ENCODE data around the gene NLK. TPM values are rescaled to one million over a fixed set of nuclear protein-coding genes. Genes with fewer than 3 reads are reported as not detected.

The NLK gene
- total RNA-seq, 1 experiment from 2014 or later: 14.6 TPM

- Mint-ChIP-seq H3K27ac (ENCODE audit: low read depth, unreplicated experiment) (no peak overlapping the region), H3K27me3 (ENCODE audit: insufficient read depth, unreplicated experiment) (no peaks in the 10 kb centered on the region), H3K36me3 (ENCODE audit: insufficient read depth, unreplicated experiment) (peaks cover 16% of the 10 kb centered on the region), H3K4me3 (ENCODE audit: unreplicated experiment) (no peak overlapping the region), H3K4me1 (ENCODE audit: insufficient read depth, unreplicated experiment) (no peaks in the 10 kb centered on the region), H3K9me3 (ENCODE audit: unreplicated experiment) (no peaks in the 10 kb centered on the region)
- POLR2A ChIA-PET: no interaction called here
- CTCF ChIA-PET: interaction anchor here (0.6 to 1.2 kb wide), 2 partner anchors 9 to 416 kb away, joined by 3 to 4 read pairs; no protein-coding TSS in a partner anchor
- TF ChIP-seq, protein P1, sequence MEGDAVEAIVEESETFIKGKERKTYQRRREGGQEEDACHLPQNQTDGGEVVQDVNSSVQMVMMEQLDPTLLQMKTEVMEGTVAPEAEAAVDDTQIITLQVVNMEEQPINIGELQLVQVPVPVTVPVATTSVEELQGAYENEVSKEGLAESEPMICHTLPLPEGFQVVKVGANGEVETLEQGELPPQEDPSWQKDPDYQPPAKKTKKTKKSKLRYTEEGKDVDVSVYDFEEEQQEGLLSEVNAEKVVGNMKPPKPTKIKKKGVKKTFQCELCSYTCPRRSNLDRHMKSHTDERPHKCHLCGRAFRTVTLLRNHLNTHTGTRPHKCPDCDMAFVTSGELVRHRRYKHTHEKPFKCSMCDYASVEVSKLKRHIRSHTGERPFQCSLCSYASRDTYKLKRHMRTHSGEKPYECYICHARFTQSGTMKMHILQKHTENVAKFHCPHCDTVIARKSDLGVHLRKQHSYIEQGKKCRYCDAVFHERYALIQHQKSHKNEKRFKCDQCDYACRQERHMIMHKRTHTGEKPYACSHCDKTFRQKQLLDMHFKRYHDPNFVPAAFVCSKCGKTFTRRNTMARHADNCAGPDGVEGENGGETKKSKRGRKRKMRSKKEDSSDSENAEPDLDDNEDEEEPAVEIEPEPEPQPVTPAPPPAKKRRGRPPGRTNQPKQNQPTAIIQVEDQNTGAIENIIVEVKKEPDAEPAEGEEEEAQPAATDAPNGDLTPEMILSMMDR (IDR thresholded peaks at IDR 0.05; ENCODE audit: unreplicated experiment): no peak
- no peak for DNase-seq (ENCODE audit: unreplicated experiment)
- BruUV-seq (replicated peaks): no TSS peak
- intact Hi-C loops (cut with micrococcal nuclease): no loop called here
Observed at GRCh38 chr17:28178800-28179199, 136.3 kb downstream of the NLK start.

- no TSS peak for BruUV-seq (replicated peaks)
- H3K27me3 Mint-ChIP-seq (ENCODE audit: insufficient read depth, unreplicated experiment): no peaks in the 10 kb centered on the region
- intact Hi-C loops (cut with micrococcal nuclease): no loop called here
- TF ChIP-seq, protein P1 (IDR thresholded peaks at IDR 0.05; ENCODE audit: unreplicated experiment): no peak
- peaks cover 19% of the 10 kb centered on the region for H3K36me3 Mint-ChIP-seq (ENCODE audit: insufficient read depth, unreplicated experiment)
- ChIA-PET POLR2A (interaction anchor here (0.9 kb wide), 1 partner anchor 69 kb away, joined by 3 read pairs; no protein-coding TSS in a partner anchor), CTCF (interaction anchor here (0.7 kb wide), 1 partner anchor 35 kb away, joined by 3 read pairs; no protein-coding TSS in a partner anchor)
- H3K4me3 Mint-ChIP-seq (ENCODE audit: unreplicated experiment): no peak overlapping the region
- no peaks in the 10 kb centered on the region for H3K9me3 Mint-ChIP-seq (ENCODE audit: unreplicated experiment)
- H3K27ac Mint-ChIP-seq (ENCODE audit: low read depth, unreplicated experiment): no peak overlapping the region
- DNase-seq (ENCODE audit: unreplicated experiment): no peak
- H3K4me1 Mint-ChIP-seq (ENCODE audit: insufficient read depth, unreplicated experiment): no peaks in the 10 kb centered on the region
Observed at GRCh38 chr17:28180449-28180848, 138.0 kb downstream of the NLK start.

- CTCF ChIA-PET: interaction anchor here (0.7 kb wide), 1 partner anchor 289 kb away, joined by 4 read pairs; no protein-coding TSS in a partner anchor
Observed at GRCh38 chr17:28181568-28181967, 139.1 kb downstream of the NLK start.

DNA sequence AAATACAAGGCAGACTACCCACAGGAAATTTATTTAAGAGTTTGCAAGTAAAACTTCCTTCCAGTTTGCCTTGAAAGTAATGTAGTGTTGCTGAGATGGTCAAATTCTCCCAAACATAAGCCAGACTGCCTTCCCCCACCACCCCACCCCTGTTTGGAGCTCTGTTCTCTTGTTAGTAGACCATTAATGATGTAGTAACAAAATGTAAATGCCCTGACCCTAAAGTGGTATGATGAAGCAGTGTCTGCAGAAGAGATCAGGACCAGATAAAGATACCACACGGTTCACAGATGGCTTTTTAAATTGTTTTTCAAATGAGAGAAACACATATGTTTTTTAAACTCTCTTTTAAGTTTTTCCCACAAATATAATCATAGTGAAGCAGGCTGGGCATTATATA is 140.1 kb downstream of the NLK start:
- DNase-seq (ENCODE audit: unreplicated experiment): no peak

More at GRCh38 chr17:28181568-28181967, 139.1 kb downstream of the NLK start:
- no peaks in the 10 kb centered on the region for H3K27me3 Mint-ChIP-seq (ENCODE audit: insufficient read depth, unreplicated experiment)
- no TSS peak for BruUV-seq (replicated peaks)
- no peak overlapping the region for H3K27ac Mint-ChIP-seq (ENCODE audit: low read depth, unreplicated experiment)
- intact Hi-C loops (cut with micrococcal nuclease): no loop called here
- H3K4me3 Mint-ChIP-seq (ENCODE audit: unreplicated experiment): no peak overlapping the region
- H3K4me1 Mint-ChIP-seq (ENCODE audit: insufficient read depth, unreplicated experiment): no peaks in the 10 kb centered on the region
- peaks cover 30% of the 10 kb centered on the region for H3K36me3 Mint-ChIP-seq (ENCODE audit: insufficient read depth, unreplicated experiment)
- TF ChIP-seq, protein P1 (IDR thresholded peaks at IDR 0.05; ENCODE audit: unreplicated experiment): no peak
- DNase-seq (ENCODE audit: unreplicated experiment): no peak
- POLR2A ChIA-PET: no interaction called here
- peaks cover 6% of the 10 kb centered on the region for H3K9me3 Mint-ChIP-seq (ENCODE audit: unreplicated experiment)

More for the DNA sequence above, 140.1 kb downstream of the NLK start:
- Mint-ChIP-seq H3K4me1 (ENCODE audit: insufficient read depth, unreplicated experiment) (no peaks in the 10 kb centered on the region), H3K4me3 (ENCODE audit: unreplicated experiment) (no peak overlapping the region), H3K27me3 (ENCODE audit: insufficient read depth, unreplicated experiment) (no peaks in the 10 kb centered on the region), H3K36me3 (ENCODE audit: insufficient read depth, unreplicated experiment) (peaks cover 34% of the 10 kb centered on the region), H3K9me3 (ENCODE audit: unreplicated experiment) (peaks cover 7% of the 10 kb centered on the region), H3K27ac (ENCODE audit: low read depth, unreplicated experiment) (no peak overlapping the region)
- no TSS peak for BruUV-seq (replicated peaks)
- TF ChIP-seq, protein P1 (IDR thresholded peaks at IDR 0.05; ENCODE audit: unreplicated experiment): no peak
- ChIA-PET POLR2A (no interaction called here), CTCF (interaction anchor here (0.7 kb wide), 1 partner anchor 425 kb away, joined by 4 read pairs; no protein-coding TSS in a partner anchor)
- intact Hi-C loops (cut with micrococcal nuclease): no loop called here

All from MCF 10A (cell line).